Pancreas (tissue), 10 donors: ENCODE data around the gene PLP1. TPM values are rescaled to one million over a fixed set of nuclear protein-coding genes. Genes with fewer than 3 reads are reported as not detected.

ENCODE experiments used
- ATAC-seq, 4 donors: fragments of 200-7000 bp; cut with Tn5 transposase; one replicate each; pipeline versions ENCODE4 v1.8.0 to v1.9.1; 2020; ENCODE audit warnings: mild to moderate bottlenecking in 4 of 4, moderate library complexity in 4 of 4
- DNase-seq, 6 donors: peaks; one replicate each; pipeline ENCODE4 v3.0.0-alpha.2; 2020
- FAIRE-seq: peaks from 2 replicates; lab custom pipeline; 2012; peaks lifted over from hg19 to GRCh38; lab: Jason Lieb, UNC
- H3K27ac ChIP-seq, 4 donors: fragments of 200-600 bp; sonication (generic); 1 replicate in 3 of 4; 2 replicates in 1 of 4; pipeline versions ENCODE4 v1.5.0 to v1.8.0; 2020
- H3K27me3 ChIP-seq, 4 donors: fragments of 200-600 bp; one replicate each; pipeline ENCODE4 v1.8.0; 2021
- H3K36me3 ChIP-seq, 3 donors: fragments of 200-600 bp; sonication (generic) in 1 of 3; one replicate each; pipeline versions ENCODE4 v1.5.0 to v1.8.0; 2020 to 2021
- H3K4me1 ChIP-seq, 3 donors: fragments of 200-600 bp; one replicate each; pipeline ENCODE4 v1.8.0; 2021
- H3K4me3 ChIP-seq, 4 donors: fragments of 200-600 bp; sonication (generic) in 2 of 4; one replicate each; pipeline versions ENCODE4 v1.5.0 to v1.8.0; 2020 to 2021
- H3K9me3 ChIP-seq, 4 donors: fragments of 200-600 bp; one replicate each; pipeline ENCODE4 v1.8.0; 2021
- CTCF ChIP-seq, 4 donors: fragments of 200-600 bp; sonication (generic) in 3 of 4; IDR thresholded peaks; one replicate each; pipeline versions ENCODE4 v1.5.0 to v1.8.0; 2021; ENCODE audit warnings: antibody characterized with exemption in 4 of 4
- WGBS, 2 donors: extraction: QIAGEN DNeasy Blood & Tissue Kit; methylation state at CpG; one replicate each; pipeline ENCODE4 v1.1.7; 2013; 5-methylcytosine and 5-hydroxymethylcytosine counted together
- intact Hi-C, 3 donors: fragments of 100-400 bp; cut with DNase I; formaldehyde crosslinking; loops; one replicate each; pipeline versions ENCODE4 v1.11.1 to v1.14.2; 2022
- polyA plus RNA-seq, 2 donors: library from polyadenylated mRNA; stranded (reverse); fragments of 200-250 nt; gene quantifications; one replicate each; pipeline ENCODE4 v1.2.3, GENCODE V29; 2013
- total RNA-seq, 6 donors: library from RNA; stranded (reverse); fragmentation: NEBNext Ultra II Directional in 4 of 6; extraction: Animal tissue kit (Norgen Biotek cat#: 25700) in 4 of 6; gene quantifications; one replicate each; pipeline versions ENCODE4 v1.2.1 to v1.2.4, GENCODE V29; 2021 to 2023
- donor health status: healthy with polysubstance abuse.
- donor health status: DM: no; HTN: no; CAD: no; lungs with moderate emphysema.
- donor health status: DM: no; HTN: no; CAD: no.
- donor health status: control.
- donor health status: control.
- donor health status: Bipolar disorder and iron deficiency.
- donor health status: DM: yes; HTN: yes; CAD: no.
- donor health status: DM: no; HTN: no; CAD: no.
- donor health status: DM: no; HTN: no; CAD: no.
- donor health status: DM: yes; HTN: yes; CAD: no.

The PLP1 gene
- total RNA-seq, result 1 to 10 TPM in 1 of 6 donors, under 1 TPM in 5; 0.32 to 1.7 (median 0.60) TPM
- 1 to 10 TPM in 1 of 2 donors, under 1 TPM in 1; 0.30 to 2.6 TPM for polyA plus RNA-seq

GRCh38 chrX:103776546-103776945, at the start of gene PLP1:
PLP1 (plus strand) TSS chrX:103776840; CDS start chrX:103776996, 156 bp downstream.
- Histone ChIP-seq H3K27me3 (no peaks in the 10 kb centered on the region), H3K4me3 (no peak within 1 kb of the TSS), H3K4me1 (no peaks in the 10 kb centered on the region), H3K9me3 (no peaks in the 10 kb centered on the region), H3K27ac (no peak within 1 kb of the TSS), H3K36me3 (no peaks in the 10 kb centered on the region)
- FAIRE-seq (no peak), DNase-seq (no peak), ATAC-seq (no peak)
- WGBS, 2 donors, result 46 to 57% methylated on average over 2 of the region's 2 CpGs
- TF ChIP-seq CTCF (IDR thresholded peaks at IDR 0.05), result no peak
- intact Hi-C loops, result loop anchor here in 1 of 3 donors (10.0 kb wide), 1 partner anchor 242 kb away; no protein-coding TSS in a partner anchor

- intact Hi-C loops, result no loop called here
- WGBS, 2 donors, result 69 to 79% methylated on average over 4 of the region's 4 CpGs
- no peak for ATAC-seq
- H3K9me3 ChIP-seq, result no peaks in the 10 kb centered on the region
- no peaks in the 10 kb centered on the region for H3K4me1 ChIP-seq
- H3K36me3 ChIP-seq, result no peaks in the 10 kb centered on the region
- H3K4me3 ChIP-seq, result no peak overlapping the region
- no peak overlapping the region for H3K27ac ChIP-seq
- DNase-seq, result no peak
- no peak for FAIRE-seq
- peaks cover 0 to 7% (median 0%) of the 10 kb centered on the region in 4 donors for H3K27me3 ChIP-seq
- no peak for TF ChIP-seq CTCF (IDR thresholded peaks at IDR 0.05)
Measured at GRCh38 chrX:103727115-103727514, 49.5 kb upstream of the PLP1 start.

GRCh38 chrX:103729015-103729414, 47.6 kb upstream of the PLP1 start:
- peaks cover 0 to 14% (median 1%) of the 10 kb centered on the region in 4 donors for H3K27me3 ChIP-seq
- no peaks in the 10 kb centered on the region for H3K4me1 ChIP-seq
- H3K27ac ChIP-seq, result no peak overlapping the region
- no peak for DNase-seq
- FAIRE-seq, result no peak
- WGBS, 2 donors, result 32 to 43% methylated on average over 5 of the region's 5 CpGs
- ATAC-seq, result no peak
- no peak for TF ChIP-seq CTCF (IDR thresholded peaks at IDR 0.05)
- H3K4me3 ChIP-seq, result no peak overlapping the region
- no peaks in the 10 kb centered on the region for H3K9me3 ChIP-seq
- intact Hi-C loops, result no loop called here
- H3K36me3 ChIP-seq, result no peaks in the 10 kb centered on the region

GRCh38 chrX:103730147-103730795, 46.4 kb upstream of the PLP1 start:
- DNase-seq (no peak), FAIRE-seq (no peak), ATAC-seq (no peak)
- WGBS, 2 donors, result 52 to 61% methylated on average over 3 of the region's 3 CpGs
- H3K27me3 ChIP-seq, result peaks cover 0 to 14% (median 1%) of the 10 kb centered on the region in 4 donors
- H3K36me3 ChIP-seq, result no peaks in the 10 kb centered on the region
- intact Hi-C loops, result no loop called here
- no peak overlapping the region for H3K4me3 ChIP-seq
- no peak for TF ChIP-seq CTCF (IDR thresholded peaks at IDR 0.05)
- H3K4me1 ChIP-seq, result no peaks in the 10 kb centered on the region
- H3K27ac ChIP-seq, result no peak overlapping the region
- no peaks in the 10 kb centered on the region for H3K9me3 ChIP-seq
